Activated naive CD4-positive, alpha-beta T cell treated with anti-CD3 and anti-CD28 coated beads for 36 hours (primary cell): ENCODE data around the gene KIF16B. TPM values are rescaled to one million over a fixed set of nuclear protein-coding genes. Genes with fewer than 3 reads are reported as not detected.
"Not testable (repeated sequence)": the region's sequence is repeated elsewhere in the genome, so short reads cannot be mapped to it uniquely, and the experiment has no call there.

Experiments used
- CTCF ChIA-PET: fragments of 350-600 bp; sonication (Branson Sonifier 250); formaldehyde crosslinking; loops from one replicate; lab custom pipeline; 2021; ENCODE audit warnings: antibody characterized with exemption; lab: Charles Lee
- DNase-seq: peaks from one replicate; pipeline ENCODE4 v3.0.0-alpha.2; 2020
- H3K27ac Mint-ChIP-seq: one replicate; pipeline ENCODE4 v1.8.0; 2021; ENCODE audit warnings: mild to moderate bottlenecking, mixed read lengths
- H3K27me3 Mint-ChIP-seq: one replicate; pipeline ENCODE4 v1.8.0; 2021; ENCODE audit warnings: low read depth, mixed read lengths
- H3K36me3 Mint-ChIP-seq: one replicate; pipeline ENCODE4 v1.8.0; 2021; ENCODE audit warnings: low read depth, mixed read lengths
- H3K4me1 Mint-ChIP-seq: one replicate; pipeline ENCODE4 v1.8.0; 2021; ENCODE audit warnings: low read depth, mixed read lengths
- H3K4me3 Mint-ChIP-seq: one replicate; pipeline ENCODE4 v1.8.0; 2021; ENCODE audit warnings: mild to moderate bottlenecking, moderate library complexity, mixed read lengths
- H3K9me3 Mint-ChIP-seq: one replicate; pipeline ENCODE4 v1.8.0; 2021; ENCODE audit warnings: mixed read lengths
- intact Hi-C: fragments of 100-400 bp; cut with micrococcal nuclease; formaldehyde crosslinking; loops from one replicate; pipeline ENCODE4 v1.15.1; 2023
- total RNA-seq, 2 experiments: library from RNA; stranded (reverse); gene quantifications; one replicate each; pipeline ENCODE4 v1.2.3, GENCODE V29; 2021

KIF16B gene
- total RNA-seq, 2 experiments from 2014 or later = 5.1 to 5.6 TPM

DNA sequence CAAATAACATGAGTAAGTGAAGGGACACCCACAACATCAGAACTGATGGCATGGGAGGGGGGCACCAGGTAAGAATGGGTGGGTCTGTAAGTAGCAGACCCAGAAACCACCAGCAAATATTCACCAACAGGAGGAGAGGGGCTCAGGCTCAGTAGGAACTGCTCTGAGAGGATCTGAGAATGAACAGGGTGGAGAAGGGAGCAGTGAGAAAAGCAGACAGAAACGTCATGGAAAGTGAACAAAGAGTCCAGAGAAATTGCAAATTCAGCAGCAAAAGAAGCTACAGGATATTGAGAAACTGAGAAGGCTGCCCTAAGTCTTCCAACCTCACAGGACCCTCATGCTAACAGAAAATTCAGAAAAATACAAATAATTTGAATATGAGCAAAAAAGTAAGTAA is 121.3 kb downstream of the KIF16B start:
- intact Hi-C loops = no loop called here
- no peak overlapping the region for H3K4me3 Mint-ChIP-seq
- CTCF ChIA-PET = no interaction called here
- no peaks in the 10 kb centered on the region for H3K27me3 Mint-ChIP-seq
- no peaks in the 10 kb centered on the region for H3K4me1 Mint-ChIP-seq
- no peak for DNase-seq
- H3K9me3 Mint-ChIP-seq = no peaks in the 10 kb centered on the region
- H3K36me3 Mint-ChIP-seq = peaks cover 23% of the 10 kb centered on the region
- no peak overlapping the region for H3K27ac Mint-ChIP-seq

DNA sequence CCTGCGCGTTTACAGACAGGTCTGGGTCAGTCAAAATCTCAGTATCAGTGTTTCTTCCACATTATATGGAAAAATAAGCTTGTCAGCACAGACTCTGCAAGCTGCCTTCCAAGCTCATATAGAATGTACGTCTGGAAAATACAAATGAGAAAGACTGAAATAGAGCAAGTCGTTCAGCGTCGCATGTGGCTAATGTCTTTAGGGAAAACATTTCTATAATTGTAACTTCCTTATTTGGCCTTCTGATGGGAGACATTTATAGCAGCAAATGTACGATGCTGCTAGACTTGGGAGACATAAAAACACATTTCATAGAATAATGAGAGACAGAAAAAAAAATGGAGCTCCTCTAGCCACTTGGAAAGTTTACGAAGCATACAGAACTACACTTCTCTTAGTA is 122.2 kb downstream of the KIF16B start:
- H3K27me3 Mint-ChIP-seq = no peaks in the 10 kb centered on the region
- no peak for DNase-seq
- no peak overlapping the region for H3K27ac Mint-ChIP-seq
- CTCF ChIA-PET = interaction anchor here (0.9 kb wide), 1 partner anchor 24 kb away, joined by 4 read pairs; no protein-coding TSS in a partner anchor
- H3K4me3 Mint-ChIP-seq = no peak overlapping the region
- no peaks in the 10 kb centered on the region for H3K9me3 Mint-ChIP-seq
- no peaks in the 10 kb centered on the region for H3K4me1 Mint-ChIP-seq
- H3K36me3 Mint-ChIP-seq = peaks cover 23% of the 10 kb centered on the region
- intact Hi-C loops = no loop called here

GRCh38 chr20:16446991-16447390 is 126.3 kb downstream of the KIF16B start:
- intact Hi-C loops = no loop called here
- DNase-seq = no peak
- peaks cover 23% of the 10 kb centered on the region for H3K36me3 Mint-ChIP-seq
- H3K9me3 Mint-ChIP-seq = no peaks in the 10 kb centered on the region
- CTCF ChIA-PET = no interaction called here
- H3K27ac Mint-ChIP-seq = no peak overlapping the region
- H3K27me3 Mint-ChIP-seq = no peaks in the 10 kb centered on the region
- no peak overlapping the region for H3K4me3 Mint-ChIP-seq
- no peaks in the 10 kb centered on the region for H3K4me1 Mint-ChIP-seq

- Mint-ChIP-seq H3K9me3 (no peaks in the 10 kb centered on the region), H3K36me3 (peaks cover 27% of the 10 kb centered on the region), H3K27me3 (no peaks in the 10 kb centered on the region), H3K27ac (no peak overlapping the region), H3K4me3 (no peak overlapping the region), H3K4me1 (peaks cover 2% of the 10 kb centered on the region)
- no peak for DNase-seq
- intact Hi-C loops = no loop called here
- CTCF ChIA-PET = no interaction called here
Measured at GRCh38 chr20:16446246-16446645, 127.0 kb downstream of the KIF16B start.

DNA sequence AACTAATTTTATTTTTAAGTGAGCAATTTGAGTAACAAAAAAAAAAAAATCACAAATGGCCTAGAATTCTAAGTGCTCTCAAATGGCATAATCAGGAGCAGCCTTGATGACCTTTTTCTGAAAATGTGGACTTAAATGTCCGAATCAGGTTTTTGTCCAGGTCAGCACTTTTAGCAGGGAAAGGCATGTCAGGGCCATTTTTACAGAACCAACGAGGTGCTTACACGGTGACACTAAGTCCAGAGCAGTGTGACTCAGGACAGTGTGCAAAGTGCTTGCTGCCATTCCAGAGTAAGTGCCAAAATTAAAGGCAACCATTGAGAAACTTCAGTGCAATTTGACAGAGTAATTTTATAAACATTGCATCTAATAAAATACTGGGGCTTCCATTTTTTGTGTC is 127.8 kb downstream of the KIF16B start:
- Mint-ChIP-seq H3K4me3 (no peak overlapping the region), H3K27me3 (no peaks in the 10 kb centered on the region), H3K9me3 (no peaks in the 10 kb centered on the region), H3K36me3 (peaks cover 22% of the 10 kb centered on the region), H3K27ac (no peak overlapping the region), H3K4me1 (peaks cover 4% of the 10 kb centered on the region)
- intact Hi-C loops = no loop called here
- CTCF ChIA-PET = no interaction called here
- no peak for DNase-seq

DNA sequence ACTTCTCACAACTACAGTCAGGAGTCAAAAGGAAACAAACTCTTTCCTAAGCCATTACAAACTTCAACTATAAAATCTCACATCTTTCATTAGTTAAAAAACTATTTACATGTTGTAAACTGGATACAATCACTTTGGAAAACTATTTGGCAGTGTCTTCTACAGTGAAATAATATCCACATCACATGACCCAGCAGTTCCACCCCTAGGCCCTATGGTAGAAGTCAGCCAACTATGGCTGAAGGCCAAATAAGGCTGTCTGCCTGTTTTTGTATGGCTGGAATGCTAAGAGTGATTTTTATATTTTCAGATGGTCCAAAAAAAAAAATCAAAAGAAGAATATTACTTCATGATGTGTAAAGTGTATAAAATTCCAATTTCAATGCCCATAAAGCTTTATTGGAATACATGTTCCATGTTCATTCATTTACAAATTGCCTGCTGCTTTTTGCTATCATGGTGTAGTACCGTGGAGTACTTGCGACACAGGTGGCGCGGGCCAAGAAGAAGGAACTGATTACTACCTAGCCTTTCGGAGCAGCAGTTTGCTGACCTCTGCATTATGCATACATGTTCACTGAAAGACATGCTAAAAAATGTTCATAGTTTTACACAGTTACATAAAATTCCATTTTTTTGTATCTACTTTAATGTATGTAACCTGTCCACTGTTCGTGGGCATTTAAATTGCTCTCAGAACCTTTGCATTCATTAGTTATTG is 129.0 kb downstream of the KIF16B start:
- H3K4me1 Mint-ChIP-seq = peaks cover 6% of the 10 kb centered on the region
- CTCF ChIA-PET = no interaction called here
- peaks cover 8% of the 10 kb centered on the region for H3K9me3 Mint-ChIP-seq
- H3K27ac Mint-ChIP-seq = no peak overlapping the region
- DNase-seq = no peak
- peaks cover 22% of the 10 kb centered on the region for H3K36me3 Mint-ChIP-seq
- no peak overlapping the region for H3K4me3 Mint-ChIP-seq
- no peaks in the 10 kb centered on the region for H3K27me3 Mint-ChIP-seq
- intact Hi-C loops = no loop called here

DNA sequence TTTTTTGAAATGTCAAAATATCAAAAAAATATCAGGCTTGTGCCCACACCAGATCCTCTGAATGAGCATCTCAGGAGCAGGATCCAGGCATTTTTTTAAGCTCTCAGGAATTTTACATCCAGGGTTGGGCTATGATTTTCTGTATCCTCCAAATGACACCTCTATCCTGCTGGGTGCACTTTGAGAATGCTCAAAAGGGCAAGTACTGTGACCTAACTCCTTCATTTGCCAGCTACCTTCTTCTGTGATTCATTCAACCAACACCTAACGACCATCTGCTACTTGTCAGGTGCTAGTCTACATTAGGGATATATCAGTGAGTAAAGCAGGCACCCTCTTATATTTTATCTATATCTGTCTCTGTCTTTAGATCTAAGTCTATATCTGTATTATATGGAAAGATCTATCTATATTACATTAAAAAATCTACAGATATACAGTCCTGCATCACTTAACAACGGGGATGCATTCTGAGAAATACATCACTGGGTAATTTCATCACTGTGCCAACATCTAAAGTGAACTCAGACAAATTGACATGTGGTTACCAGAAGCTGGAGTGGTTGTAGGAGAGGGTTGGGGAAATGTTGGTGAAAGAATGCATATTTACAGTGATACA is 131.6 kb downstream of the KIF16B start:
- CTCF ChIA-PET = no interaction called here
- Mint-ChIP-seq H3K36me3 (peaks cover 27% of the 10 kb centered on the region), H3K9me3 (peaks cover 10% of the 10 kb centered on the region), H3K4me1 (peaks cover 6% of the 10 kb centered on the region), H3K4me3 (no peak overlapping the region), H3K27me3 (no peaks in the 10 kb centered on the region), H3K27ac (no peak overlapping the region)
- intact Hi-C loops = no loop called here
- DNase-seq = no peak

DNA sequence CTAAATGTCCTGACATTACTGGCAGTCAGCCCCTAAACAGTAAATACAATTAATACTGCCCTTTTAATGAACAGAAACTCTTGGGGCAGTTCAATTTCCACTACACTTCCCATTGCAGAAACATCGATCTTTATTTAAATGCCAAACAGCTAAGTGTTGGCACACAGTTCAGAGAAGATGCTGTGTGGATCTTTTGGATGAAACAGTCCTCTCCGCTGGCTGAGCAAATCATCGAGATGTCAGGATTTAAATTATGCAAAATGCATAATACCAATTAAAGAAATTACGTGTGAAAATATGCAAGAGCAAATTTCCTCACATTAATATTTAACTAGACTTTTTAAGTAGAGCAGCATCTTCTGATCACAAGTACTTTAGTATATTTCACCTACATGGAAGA is 132.6 kb downstream of the KIF16B start:
- intact Hi-C loops = no loop called here
- CTCF ChIA-PET = interaction anchor here (0.7 kb wide), 1 partner anchor 1710 kb away, joined by 3 read pairs; no protein-coding TSS in a partner anchor
- no peak overlapping the region for H3K27ac Mint-ChIP-seq
- no peak overlapping the region for H3K4me3 Mint-ChIP-seq
- H3K9me3 Mint-ChIP-seq = peaks cover 10% of the 10 kb centered on the region
- H3K27me3 Mint-ChIP-seq = no peaks in the 10 kb centered on the region
- peaks cover 29% of the 10 kb centered on the region for H3K36me3 Mint-ChIP-seq
- peaks cover 6% of the 10 kb centered on the region for H3K4me1 Mint-ChIP-seq
- no peak for DNase-seq

DNA sequence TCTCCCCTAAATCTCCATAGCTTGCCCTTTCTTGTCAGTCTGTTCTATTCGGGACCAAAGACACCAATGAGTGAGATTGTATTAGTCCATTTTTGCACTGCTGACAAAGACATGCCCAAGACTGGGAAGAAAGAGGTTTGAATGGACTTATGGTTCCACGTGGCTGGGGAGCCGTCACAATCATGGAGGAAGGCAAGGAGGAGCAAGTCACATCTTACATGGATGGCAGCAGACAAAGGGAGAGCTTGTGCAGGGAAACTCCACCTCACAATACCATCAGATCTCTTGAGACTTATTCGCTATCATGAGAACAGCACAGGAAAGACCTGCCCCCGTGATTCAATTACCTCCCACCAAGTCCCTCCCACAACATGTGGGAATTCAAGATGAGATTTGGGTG is 133.7 kb downstream of the KIF16B start:
- intact Hi-C loops = not testable (repeated sequence)

DNA sequence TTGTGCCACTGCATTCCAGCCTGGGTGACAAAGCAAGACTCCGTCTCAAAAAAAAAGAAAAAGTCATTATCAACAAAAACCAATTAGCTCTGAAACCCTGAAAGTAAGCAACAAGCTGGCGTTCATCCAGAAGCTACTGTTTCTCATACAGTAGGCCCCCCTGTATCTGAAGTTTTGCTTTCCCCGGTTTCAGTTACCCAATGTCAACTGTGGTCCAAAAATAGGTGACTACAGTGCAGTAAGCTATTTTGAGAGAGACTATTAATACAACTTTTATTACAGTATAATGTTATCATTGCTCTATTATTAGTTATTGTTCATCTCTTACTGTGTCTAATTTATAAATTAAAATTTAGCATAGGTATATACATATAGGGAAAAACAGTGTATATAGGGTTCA is 135.1 kb downstream of the KIF16B start:
- intact Hi-C loops = no loop called here
- Mint-ChIP-seq H3K4me3 (no peak overlapping the region), H3K27me3 (no peaks in the 10 kb centered on the region), H3K4me1 (peaks cover 6% of the 10 kb centered on the region), H3K9me3 (peaks cover 10% of the 10 kb centered on the region), H3K36me3 (peaks cover 29% of the 10 kb centered on the region), H3K27ac (no peak overlapping the region)
- CTCF ChIA-PET = interaction anchor here (0.6 kb wide), 1 partner anchor 45 kb away, joined by 4 read pairs; no protein-coding TSS in a partner anchor
- DNase-seq = no peak

More for the DNA sequence above, 133.7 kb downstream of the KIF16B start:
- H3K4me1 Mint-ChIP-seq, H3K27me3 Mint-ChIP-seq, H3K4me3 Mint-ChIP-seq, H3K27ac Mint-ChIP-seq, CTCF ChIA-PET, H3K9me3 Mint-ChIP-seq, DNase-seq: not testable (repeated sequence)
- peaks cover 29% of the 10 kb centered on the region for H3K36me3 Mint-ChIP-seq

- H3K27ac Mint-ChIP-seq = no peak overlapping the region
- no peak overlapping the region for H3K4me3 Mint-ChIP-seq
- H3K4me1 Mint-ChIP-seq = peaks cover 6% of the 10 kb centered on the region
- H3K27me3 Mint-ChIP-seq = no peaks in the 10 kb centered on the region
- peaks cover 29% of the 10 kb centered on the region for H3K36me3 Mint-ChIP-seq
- CTCF ChIA-PET = interaction anchor here (0.6 kb wide), 1 partner anchor 45 kb away, joined by 4 read pairs; no protein-coding TSS in a partner anchor
- intact Hi-C loops = no loop called here
- peaks cover 10% of the 10 kb centered on the region for H3K9me3 Mint-ChIP-seq
- no peak for DNase-seq
Measured at GRCh38 chr20:16437387-16437996, 135.8 kb downstream of the KIF16B start.

- Mint-ChIP-seq H3K27ac (no peak overlapping the region), H3K27me3 (no peaks in the 10 kb centered on the region), H3K4me3 (no peak overlapping the region), H3K36me3 (peaks cover 26% of the 10 kb centered on the region), H3K4me1 (no peaks in the 10 kb centered on the region), H3K9me3 (peaks cover 2% of the 10 kb centered on the region)
- CTCF ChIA-PET = interaction anchor here (0.6 to 1.3 kb wide), 4 partner anchors 15 to 1937 kb away, joined by 3 to 4 read pairs (median 3); no protein-coding TSS in a partner anchor
- intact Hi-C loops = no loop called here
- DNase-seq = peak; percentile 57
Measured at GRCh38 chr20:16434062-16434664, 139.1 kb downstream of the KIF16B start.
